Measurements from ENCODE around the gene DLK1.

DLK1 gene

GRCh38 chr14:100714258-100714892 is 12.3 kb upstream of the DLK1 start:
- no peak for FAIRE-seq

GRCh38 chr14:100715332-100715731 is 11.4 kb upstream of the DLK1 start:
- no peak for FAIRE-seq

GRCh38 chr14:100715803-100716202 is 10.9 kb upstream of the DLK1 start:
- no peak for FAIRE-seq

GRCh38 chr14:100717386-100717785 is 9.3 kb upstream of the DLK1 start:
- FAIRE-seq: no peak

- no peak for FAIRE-seq
Measured at GRCh38 chr14:100719976-100720520, 6.6 kb upstream of the DLK1 start.

- FAIRE-seq: no peak
Measured at GRCh38 chr14:100721568-100721967, 5.1 kb upstream of the DLK1 start.

GRCh38 chr14:100722367-100722766 is 4.3 kb upstream of the DLK1 start:
- FAIRE-seq: no peak

- FAIRE-seq: no peak
Measured at GRCh38 chr14:100723135-100723829, 3.4 kb upstream of the DLK1 start.

- no peak for FAIRE-seq
Measured at GRCh38 chr14:100723830-100724437, 2.8 kb upstream of the DLK1 start.

GRCh38 chr14:100724536-100724935 is 2.2 kb upstream of the DLK1 start:
- FAIRE-seq: no peak

- FAIRE-seq: no peak
Measured at GRCh38 chr14:100725587-100726387, 905 bp upstream of the DLK1 start.

GRCh38 chr14:100727086-100727872 is 587 bp downstream of the DLK1 start:
- no peak for FAIRE-seq

GRCh38 chr14:100727873-100728240 is 1.2 kb downstream of the DLK1 start:
- FAIRE-seq: no peak

- no peak for FAIRE-seq
Measured at GRCh38 chr14:100728962-100729361, 2.3 kb downstream of the DLK1 start.

GRCh38 chr14:100729982-100730381 is 3.3 kb downstream of the DLK1 start:
- FAIRE-seq: no peak

GRCh38 chr14:100730581-100730980 is 3.9 kb downstream of the DLK1 start:
- FAIRE-seq: no peak

GRCh38 chr14:100731011-100731670 is 4.4 kb downstream of the DLK1 start:
- FAIRE-seq: no peak

GRCh38 chr14:100731846-100732765 is 5.4 kb downstream of the DLK1 start:
- FAIRE-seq: no peak

- FAIRE-seq: no peak
Measured at GRCh38 chr14:100732766-100733100, 6.0 kb downstream of the DLK1 start.

- no peak for FAIRE-seq
Measured at GRCh38 chr14:100733152-100733850, 6.6 kb downstream of the DLK1 start.

All from A204.1 (cell line).